Smooth muscle cell (in vitro differentiated cells): ENCODE data around the gene NFIB. TPM values are rescaled to one million over a fixed set of nuclear protein-coding genes. Genes with fewer than 3 reads are reported as not detected.
A peak's percentile ranks its signal among the peaks of the same experiment; 100 is the strongest.

Source experiments
- DNase-seq: peaks from one replicate; lab custom pipeline; 2025; ENCODE audit not compliant: unreplicated experiment; lab: John Stamatoyannopoulos, UW
- H2AFZ ChIP-seq: fragments of 200-600 bp; sonication (generic); 2 replicates; pipeline ENCODE4 v1.6.0; 2016; ENCODE audit warnings: antibody characterized with exemption, low read depth, mild to moderate bottlenecking
- H3F3A ChIP-seq: fragments of 200-600 bp; sonication (generic); 2 replicates; pipeline ENCODE4 v1.6.0; 2017; ENCODE audit warnings: antibody characterized with exemption, low read depth
- H3K27ac ChIP-seq: fragments of 200-600 bp; sonication (generic); 2 replicates; pipeline ENCODE4 v1.5.1; 2016; ENCODE audit warnings: low read depth, mild to moderate bottlenecking
- H3K27me3 ChIP-seq: fragments of 200-600 bp; sonication (generic); 2 replicates; pipeline ENCODE4 v1.6.1; 2016; ENCODE audit warnings: low read depth, mild to moderate bottlenecking
- H3K36me3 ChIP-seq: fragments of 200-600 bp; sonication (generic); 2 replicates; pipeline ENCODE4 v1.5.1; 2016; ENCODE audit warnings: low read depth
- H3K4me1 ChIP-seq: fragments of 200-600 bp; sonication (generic); 2 replicates; pipeline ENCODE4 v1.5.1; 2016; ENCODE audit warnings: low read depth
- H3K4me2 ChIP-seq: fragments of 200-600 bp; sonication (generic); 2 replicates; pipeline ENCODE4 v1.6.0; 2016; ENCODE audit warnings: mild to moderate bottlenecking
- H3K4me3 ChIP-seq: fragments of 200-600 bp; sonication (generic); 2 replicates; pipeline ENCODE4 v1.5.1; 2016; ENCODE audit warnings: mild to moderate bottlenecking
- H3K79me2 ChIP-seq: fragments of 200-600 bp; sonication (generic); 2 replicates; pipeline ENCODE4 v1.6.0; 2016; ENCODE audit warnings: low read depth, mild to moderate bottlenecking
- H3K9ac ChIP-seq: fragments of 200-600 bp; sonication (generic); 2 replicates; pipeline ENCODE4 v1.6.0; 2016; ENCODE audit warnings: low read depth
- H3K9me3 ChIP-seq: fragments of 200-600 bp; sonication (generic); replicated peaks from 2 replicates; pipeline ENCODE4 v1.5.1; 2016; ENCODE audit warnings: low read depth
- H4K20me1 ChIP-seq: fragments of 200-600 bp; sonication (generic); 2 replicates; pipeline ENCODE4 v1.6.0; 2016; ENCODE audit warnings: low read depth
- CTCF ChIP-seq: fragments of 200-600 bp; sonication (generic); IDR thresholded peaks from 2 replicates; pipeline ENCODE4 v1.5.1; 2017; ENCODE audit warnings: borderline replicate concordance, mild to moderate bottlenecking, antibody characterized with exemption; ENCODE audit not compliant: insufficient read depth, poor library complexity, severe bottlenecking
- WGBS: methylation state at CpG from one replicate; pipeline ENCODE4 v1.1.7; 2016; ENCODE audit warnings: low lambda C conversion rate; 5-methylcytosine and 5-hydroxymethylcytosine counted together
- polyA plus RNA-seq: library from polyadenylated mRNA; unstranded; fragments of >200 nt; fragmentation: Nextera tagmentation; extraction: Ambion mirVana; gene quantifications from 2 replicates; pipeline ENCODE4 v1.2.1, GENCODE V29; 2016
- total RNA-seq: library from RNA; depleted of rRNA; stranded (reverse); fragments of >200 nt; gene quantifications from 2 replicates; pipeline ENCODE4 v1.2.3, GENCODE V29; 2014

The NFIB gene
- total and polyA plus RNA-seq, 2 experiments from 2014 or later, result 0.93 to 1.7 TPM

GRCh38 chr9:14156046-14156445 lies 157.9 kb downstream of the NFIB start:
- WGBS, result 91% methylated on average over 6 of the region's 6 CpGs
- Histone ChIP-seq H3K36me3 (no peaks in the 10 kb centered on the region), H3K9me3 (no peaks in the 10 kb centered on the region), H3K4me2 (no peak overlapping the region), H3K27ac (no peak overlapping the region), H3K9ac (no peak overlapping the region), H3K4me3 (no peak overlapping the region), H3F3A (no peaks in the 10 kb centered on the region), H4K20me1 (no peaks in the 10 kb centered on the region), H2AFZ (no peak overlapping the region), H3K27me3 (no peaks in the 10 kb centered on the region), H3K79me2 (no peaks in the 10 kb centered on the region), H3K4me1 (peaks cover 10% of the 10 kb centered on the region)
- no peak for TF ChIP-seq CTCF
- no peak for DNase-seq

- Histone ChIP-seq H3K27me3 (no peaks in the 10 kb centered on the region), H3K4me1 (peaks cover 10% of the 10 kb centered on the region), H3K4me2 (no peak overlapping the region), H3F3A (no peaks in the 10 kb centered on the region), H2AFZ (no peak overlapping the region), H3K36me3 (no peaks in the 10 kb centered on the region), H4K20me1 (no peaks in the 10 kb centered on the region), H3K79me2 (no peaks in the 10 kb centered on the region), H3K27ac (no peak overlapping the region), H3K9me3 (no peaks in the 10 kb centered on the region), H3K9ac (no peak overlapping the region), H3K4me3 (no peak overlapping the region)
- DNase-seq, result no peak
- TF ChIP-seq CTCF, result no peak
- WGBS, result 73% methylated on average over 1 of the region's 1 CpG
Observed at GRCh38 chr9:14155237-14155636, 158.7 kb downstream of the NFIB start.

- H3K4me2 ChIP-seq, result peak overlapping the region; percentile 43
Observed at GRCh38 chr9:14153310-14153720, 160.6 kb downstream of the NFIB start.

More at GRCh38 chr9:14153310-14153720, 160.6 kb downstream of the NFIB start:
- Histone ChIP-seq H4K20me1 (no peaks in the 10 kb centered on the region), H3K27me3 (no peaks in the 10 kb centered on the region), H3K4me1 (peaks cover 10% of the 10 kb centered on the region), H3K36me3 (no peaks in the 10 kb centered on the region), H3K9ac (no peak overlapping the region), H3K79me2 (no peaks in the 10 kb centered on the region), H3K27ac (no peak overlapping the region), H3K4me3 (no peak overlapping the region), H2AFZ (peak overlapping the region; percentile 34), H3F3A (no peaks in the 10 kb centered on the region), H3K9me3 (no peaks in the 10 kb centered on the region)
- TF ChIP-seq CTCF, result no peak
- DNase-seq, result no peak
- 37% methylated on average over 3 of the region's 3 CpGs for WGBS
